Calu3 (cell line): ENCODE data around the gene AOC1. TPM values are rescaled to one million over a fixed set of nuclear protein-coding genes. Genes with fewer than 3 reads are reported as not detected.
"Not testable (repeated sequence)": the region's sequence is repeated elsewhere in the genome, so short reads cannot be mapped to it uniquely, and the experiment has no call there.

ENCODE experiments used
- BruUV-seq: library from RNA; stranded (reverse); fragments of 400-500 nt; replicated peaks from 2 replicates; lab custom pipeline; 2021; lab: Mats Ljungman, UMichigan
- CTCF ChIA-PET: fragments of 300-600 bp; sonication (Branson Sonifier 250); formaldehyde crosslinking; loops from one replicate; lab custom pipeline; 2022; ENCODE audit warnings: antibody characterized with exemption; lab: Charles Lee
- DNase-seq: peaks from one replicate; pipeline ENCODE4 v3.0.0; 2022
- H3K27ac Mint-ChIP-seq: one replicate; pipeline ENCODE4 v1.8.0; 2022; ENCODE audit warnings: mixed read lengths; ENCODE audit not compliant: unreplicated experiment
- H3K27me3 Mint-ChIP-seq: one replicate; pipeline ENCODE4 v1.8.0; 2022; ENCODE audit warnings: mixed read lengths; ENCODE audit not compliant: unreplicated experiment
- H3K36me3 Mint-ChIP-seq: one replicate; pipeline ENCODE4 v1.8.0; 2022; ENCODE audit warnings: mild to moderate bottlenecking, moderate library complexity, mixed read lengths; ENCODE audit not compliant: insufficient read depth, unreplicated experiment
- H3K4me1 Mint-ChIP-seq: one replicate; pipeline ENCODE4 v1.8.0; 2022; ENCODE audit warnings: mild to moderate bottlenecking, low read depth, mixed read lengths; ENCODE audit not compliant: unreplicated experiment
- H3K4me3 Mint-ChIP-seq: one replicate; pipeline ENCODE4 v1.8.0; 2022; ENCODE audit warnings: mild to moderate bottlenecking, low read depth, moderate library complexity, mixed read lengths; ENCODE audit not compliant: unreplicated experiment
- H3K9me3 Mint-ChIP-seq: one replicate; pipeline ENCODE4 v1.8.0; 2022; ENCODE audit warnings: low read depth, mixed read lengths; ENCODE audit not compliant: unreplicated experiment
- intact Hi-C: fragments of 100-400 bp; cut with micrococcal nuclease; formaldehyde crosslinking; loops from one replicate; pipeline ENCODE4 v1.10.0; 2022; ENCODE audit not compliant: unreplicated experiment
- total RNA-seq: library from RNA; stranded (reverse); gene quantifications from 2 replicates; pipeline ENCODE4 v1.2.3, GENCODE V29; 2022
- TF ChIP-seq, protein P1 (sequence below): fragments of 200-600 bp; IDR thresholded peaks from one replicate; pipeline ENCODE4 v1.8.0; 2022; ENCODE audit warnings: antibody characterized with exemption; ENCODE audit not compliant: unreplicated experiment

Gene AOC1
- total RNA-seq, 1 experiment from 2014 or later, result 1.2 TPM

DNA sequence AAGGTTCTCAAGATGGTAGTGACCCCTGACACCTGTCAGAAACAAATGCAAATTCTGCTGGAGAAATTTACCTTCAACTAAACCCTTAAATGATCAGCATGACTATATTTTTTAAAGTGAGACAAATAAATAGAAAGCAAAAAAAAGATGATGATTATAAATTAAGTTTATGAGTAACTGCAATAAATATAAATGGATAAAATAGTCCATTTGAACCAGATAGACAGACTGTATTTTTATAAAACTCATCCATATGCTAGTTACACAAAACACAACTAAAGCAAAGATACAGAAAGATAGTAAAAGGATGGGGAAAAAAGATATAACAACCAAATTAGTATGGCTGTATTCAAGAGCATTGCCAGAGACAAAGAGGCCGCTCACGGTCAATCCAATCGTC lies 45.9 kb upstream of the AOC1 start:
- no peak overlapping the region for H3K4me3 Mint-ChIP-seq
- intact Hi-C loops, result no loop called here
- peaks cover 46% of the 10 kb centered on the region for H3K27me3 Mint-ChIP-seq
- H3K36me3 Mint-ChIP-seq, result no peaks in the 10 kb centered on the region
- BruUV-seq, result no TSS peak
- CTCF ChIA-PET, result no interaction called here
- TF ChIP-seq, protein P1, sequence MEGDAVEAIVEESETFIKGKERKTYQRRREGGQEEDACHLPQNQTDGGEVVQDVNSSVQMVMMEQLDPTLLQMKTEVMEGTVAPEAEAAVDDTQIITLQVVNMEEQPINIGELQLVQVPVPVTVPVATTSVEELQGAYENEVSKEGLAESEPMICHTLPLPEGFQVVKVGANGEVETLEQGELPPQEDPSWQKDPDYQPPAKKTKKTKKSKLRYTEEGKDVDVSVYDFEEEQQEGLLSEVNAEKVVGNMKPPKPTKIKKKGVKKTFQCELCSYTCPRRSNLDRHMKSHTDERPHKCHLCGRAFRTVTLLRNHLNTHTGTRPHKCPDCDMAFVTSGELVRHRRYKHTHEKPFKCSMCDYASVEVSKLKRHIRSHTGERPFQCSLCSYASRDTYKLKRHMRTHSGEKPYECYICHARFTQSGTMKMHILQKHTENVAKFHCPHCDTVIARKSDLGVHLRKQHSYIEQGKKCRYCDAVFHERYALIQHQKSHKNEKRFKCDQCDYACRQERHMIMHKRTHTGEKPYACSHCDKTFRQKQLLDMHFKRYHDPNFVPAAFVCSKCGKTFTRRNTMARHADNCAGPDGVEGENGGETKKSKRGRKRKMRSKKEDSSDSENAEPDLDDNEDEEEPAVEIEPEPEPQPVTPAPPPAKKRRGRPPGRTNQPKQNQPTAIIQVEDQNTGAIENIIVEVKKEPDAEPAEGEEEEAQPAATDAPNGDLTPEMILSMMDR, result no peak
- H3K27ac Mint-ChIP-seq, result no peak overlapping the region
- peaks cover 7% of the 10 kb centered on the region for H3K4me1 Mint-ChIP-seq
- DNase-seq, result no peak
- H3K9me3 Mint-ChIP-seq, result peaks cover 3% of the 10 kb centered on the region

DNA sequence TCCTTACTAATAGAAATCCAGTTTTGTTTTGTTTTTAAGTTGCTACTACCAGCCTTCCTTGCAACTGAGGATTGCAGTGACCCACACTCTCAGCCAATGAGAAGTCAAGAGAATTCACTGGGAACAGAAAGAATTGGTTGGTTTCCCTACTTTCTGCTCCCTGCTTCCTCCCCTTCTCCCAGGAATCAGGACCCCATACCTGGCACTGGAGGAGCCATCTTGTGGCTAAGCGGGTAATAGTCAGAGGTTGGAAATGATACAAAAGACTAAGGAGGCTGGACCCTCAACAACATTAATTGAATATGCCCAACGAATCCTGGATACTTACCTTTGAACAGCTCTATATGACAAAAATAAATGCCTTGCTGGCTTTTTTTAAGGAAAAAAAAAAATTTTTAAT lies 45.5 kb upstream of the AOC1 start:
- Mint-ChIP-seq H3K36me3 (no peaks in the 10 kb centered on the region), H3K4me3 (no peak overlapping the region), H3K4me1 (peaks cover 7% of the 10 kb centered on the region), H3K27me3 (peaks cover 42% of the 10 kb centered on the region), H3K27ac (no peak overlapping the region), H3K9me3 (peaks cover 3% of the 10 kb centered on the region)
- CTCF ChIA-PET, result no interaction called here
- TF ChIP-seq, protein P1, result no peak
- intact Hi-C loops, result no loop called here
- no peak for DNase-seq
- no TSS peak for BruUV-seq

DNA sequence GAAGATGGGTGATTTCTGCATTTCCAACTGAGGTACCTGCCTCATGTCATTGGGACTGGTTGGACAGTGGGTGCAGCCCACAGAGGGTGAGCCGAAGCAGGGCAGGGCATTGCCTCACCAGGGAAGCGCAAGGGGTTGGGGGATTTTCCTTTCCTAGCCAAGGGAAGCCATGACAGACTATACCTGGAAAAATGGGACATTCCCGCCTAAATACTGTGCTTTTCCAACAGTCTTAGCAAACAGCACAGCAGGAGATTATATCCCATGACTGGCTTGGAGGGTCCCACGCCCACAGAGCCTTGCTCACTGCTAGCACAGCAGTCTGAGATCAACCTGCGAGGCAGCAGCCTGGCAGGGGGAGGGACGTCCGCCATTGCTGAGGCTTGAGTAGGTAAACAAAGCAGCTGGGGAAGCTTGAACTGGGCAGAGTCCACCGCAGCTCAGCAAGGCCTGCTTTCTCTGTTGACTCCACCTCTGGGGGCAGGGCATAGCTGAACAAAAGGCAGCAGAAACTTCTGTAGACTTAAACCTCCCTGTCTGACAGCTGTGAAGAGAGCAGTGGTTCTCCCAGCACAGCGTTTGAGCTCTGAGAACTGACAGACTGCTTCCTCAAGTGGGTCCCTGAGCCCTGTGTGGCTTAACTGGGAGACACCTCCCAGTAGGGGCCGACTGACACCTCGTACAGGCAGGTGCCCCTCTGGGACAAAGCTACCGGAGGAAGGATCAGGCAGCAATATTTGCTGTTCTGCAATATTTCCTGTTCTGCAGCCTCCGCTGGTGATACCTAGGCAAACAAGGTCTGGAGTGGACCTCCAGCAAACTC lies 44.5 kb upstream of the AOC1 start:
- BruUV-seq, intact Hi-C loops, H3K4me3 Mint-ChIP-seq, H3K27ac Mint-ChIP-seq, H3K4me1 Mint-ChIP-seq, H3K9me3 Mint-ChIP-seq, H3K36me3 Mint-ChIP-seq: not testable (repeated sequence)
- DNase-seq, result peak; percentile 26
- H3K27me3 Mint-ChIP-seq, result peaks cover 33% of the 10 kb centered on the region
- CTCF ChIA-PET, result interaction anchor here (1.1 kb wide), 1 partner anchor 24 kb away, joined by 3 read pairs; no protein-coding TSS in a partner anchor

DNA sequence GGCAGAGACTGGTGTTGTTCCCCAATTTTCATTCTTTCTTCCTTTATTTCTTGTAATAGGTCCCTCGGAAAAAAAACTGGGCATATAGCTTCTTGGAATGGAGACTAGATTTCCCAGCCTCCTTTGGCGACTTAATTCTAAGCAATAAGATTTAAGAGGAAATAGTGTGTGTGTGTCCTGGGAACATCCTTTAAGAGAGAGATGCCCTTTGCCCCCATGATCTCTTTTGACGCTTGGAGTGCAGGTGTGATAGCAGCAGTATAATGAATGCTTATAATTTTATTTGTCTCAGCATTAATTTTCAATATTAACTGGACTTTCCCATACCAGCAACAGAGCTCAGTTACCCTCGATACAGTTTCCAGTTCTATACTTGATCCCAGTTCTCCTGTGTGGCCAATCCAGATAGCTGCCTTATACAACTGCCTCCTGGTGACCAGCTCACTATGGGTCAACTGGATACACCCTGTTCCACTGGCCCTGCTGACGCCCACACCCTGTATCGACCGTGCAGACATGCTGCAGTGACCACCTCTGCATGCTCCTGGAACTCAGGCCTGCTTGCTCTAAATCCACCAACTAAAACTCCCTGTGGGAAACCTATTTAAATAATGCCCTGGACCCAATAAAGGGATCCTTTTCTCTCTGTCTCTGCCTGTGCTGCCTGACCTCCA lies 37.9 kb upstream of the AOC1 start:
- intact Hi-C loops, result no loop called here
- H3K36me3 Mint-ChIP-seq, result no peaks in the 10 kb centered on the region
- peaks cover 16% of the 10 kb centered on the region for H3K27me3 Mint-ChIP-seq
- CTCF ChIA-PET, result no interaction called here
- no peaks in the 10 kb centered on the region for H3K4me1 Mint-ChIP-seq
- H3K27ac Mint-ChIP-seq, result no peak overlapping the region
- DNase-seq, result no peak
- no peaks in the 10 kb centered on the region for H3K9me3 Mint-ChIP-seq
- TF ChIP-seq, protein P1, result no peak
- no TSS peak for BruUV-seq
- no peak overlapping the region for H3K4me3 Mint-ChIP-seq
